NCI-H345 treated with DMSO at 0.1 percent for 48 hours (cell line): ENCODE results near the gene VWDE.
A peak's percentile ranks its signal among the peaks of the same experiment; 100 is the strongest.
"Not testable (repeated sequence)": the region's sequence is repeated elsewhere in the genome, so short reads cannot be mapped to it uniquely, and the experiment has no call there.

Experiments used
- DNase-seq: peaks from one replicate; lab custom pipeline; 2025; ENCODE audit not compliant: unreplicated experiment; lab: John Stamatoyannopoulos, UW

Gene VWDE

DNA sequence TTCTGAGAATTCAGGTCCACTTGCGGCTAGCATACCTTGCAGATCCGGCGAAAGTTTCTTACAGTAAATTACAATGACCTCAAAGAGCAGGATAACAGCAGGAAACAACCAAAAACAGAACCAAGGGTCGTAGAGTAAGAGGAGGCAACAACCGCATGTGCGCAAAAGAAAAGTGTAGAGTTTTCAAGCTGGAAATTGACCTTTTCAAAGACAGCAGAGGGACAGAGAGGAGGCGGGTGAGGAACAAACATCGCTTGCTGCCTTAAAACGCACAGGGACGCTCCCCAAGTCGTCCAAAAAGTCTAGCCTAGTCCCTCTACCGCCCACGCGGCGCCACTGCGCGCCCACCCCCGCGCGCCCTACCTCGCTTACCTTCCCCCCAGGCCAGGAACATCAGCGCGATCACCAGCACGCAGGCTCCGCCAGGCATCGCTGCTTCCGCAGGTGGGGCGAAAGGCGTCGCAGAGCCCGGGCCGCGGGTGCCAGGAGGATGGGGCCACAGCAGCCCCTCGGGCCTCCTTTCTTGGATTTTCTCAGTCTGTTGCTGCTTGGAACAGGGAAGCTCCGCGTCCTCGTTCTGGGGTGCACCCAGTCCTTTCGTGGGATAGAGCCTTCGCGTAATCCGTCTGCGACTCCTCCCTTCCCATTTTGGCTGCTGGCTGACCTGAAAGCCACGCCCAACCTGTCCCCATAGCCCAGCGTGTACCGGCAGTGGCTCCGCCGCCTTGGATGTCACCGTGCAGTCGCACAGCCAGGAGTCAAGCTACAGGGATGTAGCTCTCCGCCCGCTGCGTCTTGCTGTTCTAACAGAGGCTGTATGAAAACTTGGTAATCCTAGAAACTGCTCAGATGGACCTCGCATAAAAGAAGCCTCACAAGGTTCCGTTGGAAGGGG is at the start of gene VWDE:
Gene VWDE (minus strand): TSS at position 579 of the 895 bp plus-strand sequence. CDS start 149 bp downstream, at position 430.
- peak; percentile 86 for DNase-seq

DNA sequence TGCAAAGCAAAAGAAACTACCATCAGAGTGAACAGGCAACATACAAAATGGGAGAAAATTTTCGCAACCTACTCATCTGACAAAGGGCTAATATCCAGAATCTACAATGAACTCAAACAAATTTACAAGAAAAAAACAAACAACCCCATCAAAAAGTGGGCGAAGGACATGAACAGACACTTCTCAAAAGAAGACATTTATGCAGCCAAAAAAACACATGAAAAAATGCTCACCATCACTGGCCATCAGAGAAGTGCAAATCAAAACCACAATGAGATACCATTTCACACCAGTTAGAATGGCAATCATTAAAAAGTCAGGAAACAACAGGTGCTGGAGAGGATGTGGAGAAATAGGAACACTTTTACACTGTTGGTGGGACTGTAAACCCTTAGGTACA is 49.5 kb upstream of the VWDE start:
- not testable (repeated sequence) for DNase-seq

DNA sequence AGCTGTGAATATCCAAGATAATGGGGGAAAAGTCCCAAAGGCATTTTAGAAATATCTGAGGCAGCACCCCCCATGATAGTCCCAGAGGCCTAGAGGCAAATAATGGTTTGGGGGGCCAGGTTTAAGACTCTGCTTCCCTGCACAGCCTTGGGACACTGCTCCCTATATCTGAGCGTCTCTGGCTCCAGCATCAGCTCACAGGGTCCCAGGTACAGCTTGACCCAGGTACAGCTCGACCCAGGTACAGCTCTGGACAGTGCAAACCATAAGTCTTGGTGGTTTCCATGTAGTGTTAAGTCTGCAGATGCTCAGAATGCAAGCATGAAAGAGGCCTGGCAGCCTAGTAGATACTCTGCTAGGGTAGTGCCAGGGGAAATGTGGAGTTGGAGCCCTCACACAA is 47.0 kb upstream of the VWDE start:
- DNase-seq, result no peak

DNA sequence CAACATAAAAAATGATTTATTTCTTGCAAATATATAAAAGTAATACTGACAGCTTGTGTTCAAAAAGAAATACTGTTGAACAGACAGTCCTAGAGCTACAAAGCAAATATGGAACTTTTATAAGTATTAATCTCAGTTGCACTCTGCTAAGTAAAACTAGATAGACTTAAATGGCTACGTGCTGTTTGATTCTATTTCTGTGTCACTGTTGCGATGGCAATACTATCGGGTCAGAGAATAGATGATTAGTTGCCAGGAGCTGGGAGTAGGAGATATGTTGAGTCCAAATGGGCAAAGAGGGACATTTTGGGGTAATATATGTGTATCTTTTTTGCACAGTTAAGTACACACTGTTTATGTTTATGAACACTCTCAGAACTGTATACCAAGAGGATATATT is 41.1 kb upstream of the VWDE start:
- DNase-seq, result no peak

DNA sequence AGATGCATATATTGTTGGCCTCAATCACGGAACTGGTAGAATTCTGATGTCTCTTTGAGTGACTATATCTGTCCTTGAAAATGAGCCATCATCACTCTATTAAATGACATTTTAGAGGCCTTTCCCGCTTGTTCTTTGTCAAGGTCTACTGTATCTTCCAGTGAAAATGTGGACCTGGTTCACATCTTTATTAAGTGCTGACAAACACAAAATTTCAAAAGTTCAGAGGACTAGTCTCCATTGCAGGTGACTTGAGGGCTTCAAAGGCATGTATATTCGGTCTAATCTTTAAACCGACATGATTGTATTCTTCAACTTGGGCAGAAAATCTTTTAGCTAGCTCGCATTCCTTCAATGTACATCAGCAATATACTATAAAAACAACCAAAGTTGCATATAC is 36.6 kb upstream of the VWDE start:
- no peak for DNase-seq

DNA sequence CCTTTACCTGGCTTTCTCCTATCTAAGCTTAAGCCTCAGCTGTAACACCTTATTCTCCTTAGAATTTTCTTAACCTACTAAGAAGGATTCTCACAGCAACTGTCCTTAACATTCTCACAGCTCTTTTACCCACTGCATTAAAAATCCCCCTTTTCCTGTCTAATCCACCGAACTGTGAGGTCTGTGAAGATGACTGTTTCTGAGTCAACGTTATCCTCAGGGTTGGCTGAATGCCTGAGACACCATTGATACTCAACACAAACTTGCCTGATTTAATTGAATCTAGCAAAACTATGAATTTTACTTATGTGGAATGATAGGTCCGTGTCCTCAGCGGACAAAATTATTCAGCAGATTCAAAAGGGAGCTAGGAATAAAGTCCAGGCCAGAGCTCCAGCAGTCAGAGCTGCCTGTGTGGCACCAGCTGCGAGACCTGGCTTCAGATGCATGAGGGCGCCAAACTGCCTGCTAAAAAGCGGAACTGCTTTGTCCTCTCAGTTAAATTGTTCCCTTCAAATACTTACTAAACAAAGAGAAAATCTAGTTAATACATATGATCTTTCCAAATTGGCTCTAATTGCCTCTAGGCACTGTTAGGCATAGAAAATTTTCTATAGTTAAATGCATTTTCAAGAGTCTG is 33.4 kb upstream of the VWDE start:
- no peak for DNase-seq

DNA sequence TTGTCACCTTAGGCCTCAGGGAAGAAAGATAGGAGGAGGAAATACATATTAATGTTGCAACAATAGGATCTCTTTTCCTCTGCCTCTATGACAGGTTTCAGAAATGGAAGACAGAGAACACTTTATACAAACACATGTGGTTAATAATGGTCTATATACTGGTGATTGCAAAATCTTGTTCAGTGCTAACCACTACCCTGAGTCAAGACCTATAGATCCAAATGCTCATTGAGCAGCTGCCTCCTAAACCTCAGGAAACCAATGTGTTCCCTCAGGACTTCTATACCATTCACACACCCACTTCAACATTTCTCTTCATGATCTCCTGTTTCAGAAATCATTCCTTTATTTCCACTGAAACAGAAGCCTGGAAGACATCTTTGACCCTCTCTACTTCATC is 32.5 kb upstream of the VWDE start:
- DNase-seq, result no peak

DNA sequence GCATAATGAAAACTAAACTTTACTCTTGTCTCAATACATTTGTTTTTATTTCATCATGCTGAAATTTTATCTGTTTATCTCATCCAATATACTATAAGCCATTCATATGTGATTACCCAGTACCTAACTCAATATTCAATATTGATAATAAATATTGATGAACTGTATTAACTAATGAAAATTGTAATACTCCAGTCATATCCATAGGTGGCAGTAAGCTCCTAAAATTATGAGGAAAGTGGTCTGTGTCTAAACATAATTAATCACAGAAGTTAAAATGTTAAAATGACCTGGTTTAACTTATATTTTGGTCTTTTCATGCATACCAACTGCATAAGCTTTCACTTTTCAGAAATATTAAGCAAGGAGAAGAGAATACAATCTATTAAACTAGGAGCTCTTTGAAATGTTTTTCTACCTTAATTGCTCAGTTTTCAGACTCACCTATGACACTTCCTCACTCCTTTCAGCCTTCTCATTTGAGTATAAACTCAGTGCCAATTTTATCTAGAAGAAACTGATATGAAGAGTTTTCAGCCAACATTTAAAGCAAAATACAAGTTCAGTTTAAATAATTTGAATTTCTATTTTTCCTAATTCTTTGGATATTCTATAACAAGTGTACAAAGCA is 30.5 kb upstream of the VWDE start:
- DNase-seq, result no peak

DNA sequence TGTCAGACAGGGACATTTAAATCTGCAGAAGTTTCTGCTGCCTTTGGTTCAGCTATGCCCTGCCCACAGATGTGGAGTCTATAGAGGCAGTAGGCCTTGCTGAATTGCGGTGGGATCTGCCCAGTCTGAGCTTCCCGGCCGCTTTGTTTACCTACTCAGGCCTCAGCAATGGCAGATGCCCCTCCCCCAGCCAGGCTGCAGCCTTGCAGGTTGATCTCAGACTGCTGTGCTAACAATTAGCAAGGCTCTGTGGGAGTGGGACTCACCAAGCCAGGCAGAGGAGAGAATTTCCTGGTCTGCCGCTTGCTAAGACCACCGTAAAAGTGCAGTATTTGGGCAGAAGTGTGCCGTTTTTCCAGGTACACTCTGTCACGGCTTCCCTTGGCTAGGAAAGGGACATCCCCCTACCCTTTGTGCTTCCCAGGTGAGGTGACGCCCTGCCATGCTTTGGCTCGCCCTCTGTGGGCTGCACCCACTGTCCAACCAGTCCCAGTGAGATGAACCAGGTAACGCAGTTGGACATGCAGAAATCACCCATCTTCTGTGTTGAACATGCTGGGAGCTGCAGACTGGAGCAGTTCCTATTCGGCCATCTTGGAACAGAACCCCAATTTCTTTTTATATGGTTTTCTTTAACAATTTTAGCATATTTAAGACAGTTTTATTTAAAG is 28.4 kb upstream of the VWDE start:
- no peak for DNase-seq

DNA sequence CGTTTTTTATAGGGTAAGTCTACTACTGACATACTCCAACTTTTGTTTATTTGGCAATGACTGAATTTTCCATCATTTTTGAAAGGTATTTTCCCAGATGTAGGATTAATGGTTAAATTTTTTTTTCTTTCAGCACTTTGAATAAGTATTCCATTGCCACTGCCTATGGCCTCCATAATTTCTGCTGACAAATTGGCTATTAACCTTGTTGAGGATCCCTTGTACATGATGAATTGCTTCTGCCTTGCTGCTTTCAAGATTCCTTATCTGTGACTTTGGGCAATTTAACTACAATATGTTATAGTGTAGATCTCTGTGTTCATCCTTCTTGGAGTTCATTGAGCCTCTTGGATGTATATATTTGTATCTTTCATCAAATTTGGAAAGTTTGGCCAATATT is 21.6 kb upstream of the VWDE start:
- DNase-seq, result no peak

DNA sequence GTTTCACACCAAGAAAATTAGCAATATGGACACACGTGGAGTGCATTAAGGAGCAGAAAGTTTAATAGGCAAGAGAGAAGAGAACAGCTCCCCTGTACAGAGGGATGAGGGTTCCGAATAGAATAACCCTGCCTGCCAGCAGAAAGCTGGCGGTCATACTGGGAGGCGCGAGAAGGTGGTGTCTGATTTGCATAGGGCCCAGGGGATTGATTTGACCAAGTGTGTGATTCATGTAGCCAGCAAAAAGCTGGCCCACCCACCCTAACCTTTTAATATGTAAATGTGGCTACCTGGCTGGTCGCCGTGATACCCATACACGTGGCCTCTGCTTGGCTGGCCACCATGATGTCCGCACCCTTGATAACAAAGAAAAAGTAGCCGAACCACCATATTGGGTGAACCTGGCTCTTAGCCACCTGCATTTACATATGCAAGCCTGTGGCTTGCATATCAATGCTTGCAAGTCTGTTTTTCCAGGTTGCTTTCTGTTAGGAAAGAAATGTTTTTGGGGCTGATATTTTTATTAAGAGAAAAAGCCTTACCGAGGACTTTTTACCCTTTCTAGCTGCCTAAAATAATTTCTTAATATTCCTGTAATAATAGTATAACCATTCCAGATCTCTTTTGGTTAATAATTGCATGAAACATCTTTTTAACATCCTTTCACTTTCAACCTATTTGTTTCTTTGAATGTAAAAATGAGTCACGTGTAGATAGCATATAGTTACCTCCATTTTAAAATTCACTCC is 20.5 kb upstream of the VWDE start:
- no peak for DNase-seq

DNA sequence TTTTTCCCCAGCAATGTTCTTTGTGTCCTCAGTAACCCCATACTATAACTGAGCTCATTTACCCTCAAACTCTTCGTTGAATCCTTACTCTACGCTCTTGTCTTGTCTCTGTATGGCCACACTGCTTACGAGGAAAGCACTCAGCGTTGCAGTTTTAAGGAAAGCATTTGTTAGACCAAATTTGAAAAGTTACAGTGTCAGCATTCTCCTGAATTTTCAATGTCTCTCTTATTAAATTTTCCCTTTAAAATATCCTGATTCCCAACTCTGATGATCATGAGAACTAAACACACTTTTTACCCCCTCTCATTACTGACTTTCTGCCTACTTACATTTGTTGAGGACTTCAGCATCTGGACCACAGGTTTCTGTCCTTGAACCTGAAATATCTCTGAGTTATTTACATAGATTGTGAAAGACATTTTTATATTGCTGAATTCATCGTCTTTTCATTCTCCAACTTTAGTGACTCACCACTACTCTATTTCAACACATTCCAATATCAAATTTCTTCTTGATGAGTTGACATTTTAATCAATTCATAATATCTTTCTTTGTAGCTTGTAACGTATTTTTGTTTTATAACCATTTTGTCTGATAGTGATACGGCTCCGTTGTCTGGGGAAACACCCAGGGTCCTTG is 19.8 kb upstream of the VWDE start:
- DNase-seq, result no peak

DNA sequence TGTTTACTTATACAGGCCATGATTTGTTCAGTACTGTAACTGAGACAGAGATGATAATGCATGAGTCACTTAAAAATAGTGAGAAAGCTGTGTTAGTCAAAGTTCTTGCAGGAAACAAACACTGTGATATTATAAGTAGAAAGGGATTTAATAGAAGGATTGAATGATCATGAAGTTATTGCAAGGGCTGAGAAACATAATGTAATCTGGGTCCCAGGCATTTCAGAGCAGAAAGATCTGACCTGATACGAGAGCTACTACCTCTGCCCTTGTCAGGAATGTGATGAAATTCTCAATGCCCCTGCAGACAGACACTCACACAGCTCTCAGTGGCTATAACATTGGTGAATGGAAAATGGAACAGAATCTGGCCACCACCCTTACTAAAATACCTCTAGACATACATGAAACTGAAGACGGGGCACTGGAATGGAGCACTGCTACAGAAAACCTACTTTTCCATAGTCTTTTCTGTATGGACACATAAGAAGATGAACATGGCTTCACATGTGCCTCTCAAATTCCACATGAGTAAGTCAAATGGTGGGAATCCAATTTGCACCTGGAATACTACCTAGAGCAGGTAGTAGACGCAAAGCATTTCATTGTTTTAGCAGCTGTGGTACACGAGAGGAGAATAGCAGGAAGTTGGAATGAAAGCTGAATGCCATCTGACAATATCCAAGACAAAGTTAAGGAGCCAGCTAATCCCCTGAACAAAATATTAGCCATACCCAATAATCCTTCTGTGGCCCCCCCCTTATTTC is 19.1 kb upstream of the VWDE start:
- no peak for DNase-seq

DNA sequence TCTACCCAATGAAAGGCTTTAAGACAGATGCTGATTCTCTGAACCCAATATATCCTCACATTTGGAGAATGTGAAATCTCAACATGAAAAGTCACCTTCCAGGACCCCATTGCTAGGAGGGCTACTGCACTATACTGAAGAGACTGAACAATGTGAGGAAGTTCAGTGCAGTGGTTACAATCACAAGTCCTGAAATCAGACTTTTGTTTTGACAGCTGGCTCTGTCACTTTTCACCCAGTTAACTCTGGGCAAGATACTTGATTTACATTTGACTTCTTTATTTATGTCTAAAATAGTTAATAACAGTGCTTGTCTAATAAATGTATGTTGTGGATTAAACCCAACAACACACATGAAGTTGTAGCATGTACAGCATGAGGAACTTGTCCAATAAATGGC is 14.8 kb upstream of the VWDE start:
- no peak for DNase-seq

DNA sequence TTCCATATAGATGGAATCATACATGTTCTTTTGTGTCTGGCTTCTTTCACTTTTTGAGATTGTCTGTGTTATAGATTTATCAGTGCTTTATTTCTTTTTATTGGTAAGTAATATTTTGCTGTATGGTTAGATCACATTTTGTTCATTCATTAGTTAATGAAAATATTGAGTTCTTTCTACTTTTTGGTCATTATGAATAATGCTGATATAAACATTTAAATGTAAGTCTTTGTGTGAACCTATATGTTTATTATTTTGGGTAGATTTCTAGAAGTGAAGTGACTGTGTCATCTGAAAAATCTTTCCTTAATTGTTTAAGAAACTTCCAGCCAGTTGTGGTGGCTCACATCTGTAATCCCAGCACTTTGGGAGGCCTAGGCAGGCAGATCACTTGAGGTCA is 11.4 kb upstream of the VWDE start:
- no peak for DNase-seq

DNA sequence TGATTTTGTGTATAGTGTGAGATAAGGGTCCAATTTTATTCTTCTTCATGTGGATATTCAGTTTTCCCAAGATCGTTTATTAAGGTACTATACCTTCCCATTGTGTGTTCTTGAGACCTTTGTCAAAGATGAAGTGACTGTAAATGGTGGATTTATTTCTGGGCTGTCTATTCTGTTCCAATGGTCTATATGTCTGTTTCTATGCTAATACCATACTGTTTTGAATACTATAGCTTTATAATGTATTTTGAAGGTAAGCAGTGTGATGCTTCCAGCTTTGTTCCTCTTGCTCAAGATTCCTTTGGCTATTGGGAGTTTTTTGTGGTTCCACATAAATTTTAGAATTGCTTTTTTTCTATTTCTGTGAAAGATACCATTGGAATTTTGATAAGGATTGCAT is 8.7 kb upstream of the VWDE start:
- DNase-seq, result no peak

DNA sequence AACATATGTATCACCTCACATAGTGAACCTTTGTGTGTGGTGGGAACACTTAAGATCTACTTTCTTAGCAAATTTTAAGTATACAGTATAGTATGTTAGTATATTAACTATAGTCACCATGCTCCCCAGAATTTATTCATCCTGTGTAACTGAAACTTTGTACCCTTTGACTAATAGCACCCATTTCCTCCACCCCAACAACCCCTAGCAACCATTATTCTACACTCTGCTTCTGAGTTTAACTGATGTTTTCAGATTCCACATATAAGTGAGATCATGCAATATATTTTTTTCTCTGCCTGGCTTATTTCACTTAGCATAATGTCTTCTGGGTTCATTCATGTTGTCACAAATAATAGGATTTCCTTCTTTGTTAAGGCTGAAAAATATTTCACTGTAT is 6.9 kb upstream of the VWDE start:
- no peak for DNase-seq

DNA sequence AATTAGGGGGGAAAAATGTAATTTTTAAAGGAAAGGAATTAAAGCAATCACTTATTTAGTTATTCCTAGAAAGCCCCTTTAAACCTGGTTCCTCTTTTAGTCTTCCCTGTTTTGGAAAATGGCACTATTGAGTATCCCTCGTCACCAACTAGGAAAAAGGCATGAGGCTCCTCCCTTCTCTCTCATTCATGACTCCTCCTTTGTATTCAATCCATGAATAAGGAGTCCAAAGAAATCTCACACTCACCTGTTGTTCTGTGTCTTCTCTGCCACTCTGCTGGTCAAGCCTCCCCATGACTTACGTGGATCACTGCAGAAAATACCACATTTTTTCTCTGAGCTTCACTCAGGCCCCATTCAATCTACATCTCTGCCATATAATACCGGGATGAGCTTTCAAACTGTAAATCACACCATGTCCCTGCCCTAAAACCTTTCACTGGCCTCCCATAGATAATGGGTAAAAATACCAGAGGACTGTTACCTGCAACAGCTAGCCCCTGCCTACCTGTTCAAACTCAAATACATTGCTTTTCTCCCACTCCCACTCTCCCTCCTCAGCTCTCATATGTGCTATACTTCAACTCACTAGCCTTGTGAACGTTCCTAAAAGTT is 5.5 kb upstream of the VWDE start:
- DNase-seq, result no peak

DNA sequence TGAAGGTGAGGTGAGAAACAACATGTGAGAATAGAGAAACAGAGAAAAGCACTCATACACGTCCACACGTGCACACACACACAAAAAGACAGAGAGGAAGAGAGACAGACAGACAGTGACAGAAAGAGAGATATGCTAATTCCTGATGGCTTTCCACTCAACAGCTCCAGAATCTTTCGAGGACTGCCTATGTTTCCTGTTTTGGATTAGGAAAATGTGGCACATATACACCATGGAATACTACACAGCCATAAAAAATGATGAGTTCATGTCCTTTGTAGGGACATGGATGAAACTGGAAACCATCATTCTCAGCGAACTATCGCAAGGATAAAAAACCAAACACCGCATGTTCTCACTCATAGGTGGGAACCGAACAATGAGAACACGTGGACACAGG is 4.0 kb upstream of the VWDE start:
- DNase-seq, result not testable (repeated sequence)
